RWPE1 (cell line): ENCODE data around the gene LIPT2.

Source experiments
- CTCF ChIA-PET: fragments of 350-600 bp; sonication (Branson Sonifier 250); formaldehyde crosslinking; extraction: SDS; loops from one replicate; lab custom pipeline; 2021; lab: Yijun Ruan, JAX
- POLR2A ChIA-PET: fragments of 400-600 bp; formaldehyde crosslinking; extraction: SDS; loops from one replicate; lab custom pipeline; 2020; ENCODE audit warnings: antibody characterized with exemption; ENCODE audit not compliant: low non-redundant PET; lab: Yijun Ruan, JAX
- DNase-seq: peaks from one replicate; pipeline ENCODE4 v3.0.0; 2012; ENCODE audit warnings: low spot score
- H3K27ac ChIP-seq: fragments of 450-650 bp; 2 replicates; pipeline ENCODE4 v1.5.1; 2017
- TF ChIP-seq, protein P1 (sequence below): fragments of 450-650 bp; conservative IDR thresholded peaks from 2 replicates; pipeline ENCODE4 v1.5.1; 2017; ENCODE audit warnings: low read depth, mild to moderate bottlenecking

Gene LIPT2

DNA sequence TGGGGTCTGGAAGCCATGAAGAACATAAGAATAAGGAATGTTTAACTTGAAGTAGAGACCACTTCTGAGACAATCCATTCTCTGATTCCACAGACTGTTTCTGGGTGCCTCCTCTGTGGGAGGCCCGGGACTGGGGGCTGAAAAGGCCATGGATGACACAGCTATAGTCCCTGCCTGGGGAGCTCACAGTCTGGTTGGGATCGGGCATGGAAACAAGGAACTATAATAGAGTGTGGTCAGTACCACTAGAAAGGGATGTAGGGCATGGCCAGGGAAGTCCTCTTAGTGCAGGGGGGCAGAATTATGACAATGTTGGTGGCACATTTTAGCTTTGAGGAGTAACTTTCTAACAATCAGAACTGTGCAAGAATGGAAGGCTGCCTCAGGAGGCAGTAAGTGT is 17.0 kb downstream of the LIPT2 start:
- DNase-seq: no peak
- CTCF ChIA-PET: no interaction called here
- POLR2A ChIA-PET: no interaction called here
- TF ChIP-seq, protein P1, sequence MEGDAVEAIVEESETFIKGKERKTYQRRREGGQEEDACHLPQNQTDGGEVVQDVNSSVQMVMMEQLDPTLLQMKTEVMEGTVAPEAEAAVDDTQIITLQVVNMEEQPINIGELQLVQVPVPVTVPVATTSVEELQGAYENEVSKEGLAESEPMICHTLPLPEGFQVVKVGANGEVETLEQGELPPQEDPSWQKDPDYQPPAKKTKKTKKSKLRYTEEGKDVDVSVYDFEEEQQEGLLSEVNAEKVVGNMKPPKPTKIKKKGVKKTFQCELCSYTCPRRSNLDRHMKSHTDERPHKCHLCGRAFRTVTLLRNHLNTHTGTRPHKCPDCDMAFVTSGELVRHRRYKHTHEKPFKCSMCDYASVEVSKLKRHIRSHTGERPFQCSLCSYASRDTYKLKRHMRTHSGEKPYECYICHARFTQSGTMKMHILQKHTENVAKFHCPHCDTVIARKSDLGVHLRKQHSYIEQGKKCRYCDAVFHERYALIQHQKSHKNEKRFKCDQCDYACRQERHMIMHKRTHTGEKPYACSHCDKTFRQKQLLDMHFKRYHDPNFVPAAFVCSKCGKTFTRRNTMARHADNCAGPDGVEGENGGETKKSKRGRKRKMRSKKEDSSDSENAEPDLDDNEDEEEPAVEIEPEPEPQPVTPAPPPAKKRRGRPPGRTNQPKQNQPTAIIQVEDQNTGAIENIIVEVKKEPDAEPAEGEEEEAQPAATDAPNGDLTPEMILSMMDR: no peak
- H3K27ac ChIP-seq: no peak overlapping the region

DNA sequence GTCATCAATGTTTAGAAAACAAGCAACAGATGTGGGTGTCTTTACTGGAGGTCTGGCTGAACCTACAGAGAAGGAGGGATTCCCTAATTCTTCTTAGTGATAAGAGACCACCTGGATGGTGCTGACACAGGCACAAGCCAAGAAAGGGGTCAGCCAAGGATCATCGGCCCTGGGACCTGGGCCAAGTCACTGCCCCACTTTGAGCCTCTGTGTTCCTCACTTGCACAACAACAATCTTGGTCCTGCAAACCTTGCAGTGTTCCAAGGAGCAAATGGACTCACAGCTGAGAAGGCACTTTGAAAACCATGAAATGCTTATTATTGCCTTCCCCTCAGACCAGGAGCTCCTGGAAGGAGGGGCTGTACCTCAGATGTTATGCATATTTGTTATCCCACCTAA is 19.2 kb downstream of the LIPT2 start:
- no peak for DNase-seq
- H3K27ac ChIP-seq: no peak overlapping the region
- POLR2A ChIA-PET: no interaction called here
- CTCF ChIA-PET: no interaction called here
- TF ChIP-seq, protein P1: no peak

DNA sequence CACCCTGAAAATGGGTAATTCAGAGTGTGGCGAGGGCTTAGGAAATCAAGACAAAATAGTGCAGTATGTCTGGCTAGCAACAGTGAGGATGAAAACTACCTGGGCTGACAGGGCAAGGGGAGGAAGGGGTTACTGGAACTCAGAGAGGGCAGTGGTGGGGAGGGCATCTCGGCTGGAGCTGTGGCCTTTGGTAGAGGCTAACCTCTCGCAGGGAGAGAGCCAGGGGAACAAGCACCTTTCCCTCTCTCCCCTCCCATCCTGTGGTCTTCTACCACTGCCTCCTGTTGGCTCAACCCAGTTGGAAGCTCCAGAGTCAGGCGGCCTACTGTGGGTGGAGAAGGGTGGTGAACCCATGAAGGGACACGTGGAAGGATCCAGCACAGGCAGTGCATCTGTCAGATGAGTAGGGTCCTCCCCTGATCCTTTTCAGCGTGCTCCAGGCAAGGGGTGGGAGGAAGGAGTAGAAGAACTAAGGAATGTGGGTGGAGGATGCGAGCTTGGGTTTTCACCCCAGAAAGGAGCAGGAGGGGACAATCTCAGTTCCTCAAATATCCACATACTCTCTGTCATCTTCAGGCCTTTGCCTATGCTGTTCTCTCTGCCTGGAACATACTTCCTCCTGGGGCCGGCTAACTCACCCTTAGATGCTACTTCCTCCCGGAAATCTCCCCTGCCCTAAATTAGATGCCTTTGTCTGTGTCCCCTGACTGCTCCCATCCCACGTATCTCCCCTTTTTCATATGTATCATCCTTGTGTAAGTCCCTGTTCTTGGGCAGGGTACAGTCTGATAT is 19.9 kb downstream of the LIPT2 start:
- CTCF ChIA-PET: no interaction called here
- TF ChIP-seq, protein P1: no peak
- POLR2A ChIA-PET: no interaction called here

DNA sequence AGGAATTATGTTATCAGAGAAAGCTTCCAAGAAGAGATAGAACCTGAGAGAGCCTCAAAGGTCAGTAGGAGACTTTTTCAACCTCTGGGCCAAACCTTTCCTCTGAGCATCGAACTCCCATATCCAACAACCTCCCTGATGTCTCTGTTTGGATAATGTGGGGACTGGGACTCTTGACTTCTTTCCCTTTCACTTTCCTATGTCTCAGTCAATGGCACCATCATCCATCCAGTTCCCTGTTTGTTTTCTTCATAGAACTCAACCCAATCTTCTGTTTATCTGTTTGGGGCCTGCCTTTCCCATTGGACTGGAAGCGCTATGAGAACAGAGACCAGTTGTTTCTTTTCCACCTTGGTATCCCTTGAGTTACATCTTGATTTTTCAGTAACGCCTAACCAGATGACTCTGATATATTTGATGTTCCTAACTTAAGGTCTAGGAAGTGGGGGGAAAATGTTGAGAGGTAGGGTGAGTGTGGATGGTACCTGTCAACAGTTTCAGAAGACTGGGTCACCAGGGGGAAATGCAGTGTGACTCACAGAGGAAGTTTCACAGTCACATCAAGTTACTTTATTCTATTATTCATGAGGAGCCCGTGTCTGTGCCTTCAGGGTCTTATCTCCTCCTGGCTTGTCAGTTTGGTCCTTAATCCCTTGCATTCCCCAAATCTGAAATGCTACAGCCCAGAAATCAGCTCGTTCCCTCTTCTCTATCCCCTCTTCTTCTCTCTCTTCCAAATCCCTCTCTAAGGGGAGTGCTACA is 21.7 kb downstream of the LIPT2 start:
- ChIA-PET POLR2A (no interaction called here), CTCF (no interaction called here)
- TF ChIP-seq, protein P1: no peak
- DNase-seq: no peak
- H3K27ac ChIP-seq: no peak overlapping the region

More for the DNA sequence above, 19.9 kb downstream of the LIPT2 start:
- DNase-seq: no peak
- H3K27ac ChIP-seq: no peak overlapping the region

DNA sequence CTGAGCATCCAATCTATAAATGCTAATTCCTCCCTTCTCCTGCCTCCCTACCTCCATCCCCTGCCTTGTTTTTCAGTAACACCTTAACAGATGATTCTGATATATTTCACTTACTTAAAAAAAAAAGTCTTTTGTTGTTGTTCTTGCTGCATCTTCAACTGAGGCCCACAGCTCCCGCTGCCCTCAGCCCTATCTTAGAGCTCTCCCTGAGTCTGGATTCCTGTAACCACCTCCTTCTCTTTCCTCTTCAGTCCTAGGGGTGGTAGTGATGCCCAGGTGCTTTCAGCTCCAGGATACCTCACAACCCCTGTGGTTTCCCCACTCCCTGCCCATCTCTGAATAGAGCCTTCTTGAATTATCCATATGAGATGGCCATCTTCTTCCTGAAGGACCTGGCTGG is 22.5 kb downstream of the LIPT2 start:
- CTCF ChIA-PET: interaction anchor here (0.5 to 0.6 kb wide), 2 partner anchors 22 to 28 kb away, joined by 3 to 4 read pairs; partner anchors contain the start of gene LIPT2
- no peak overlapping the region for H3K27ac ChIP-seq
- no peak for DNase-seq
- POLR2A ChIA-PET: no interaction called here
- TF ChIP-seq, protein P1: no peak

DNA sequence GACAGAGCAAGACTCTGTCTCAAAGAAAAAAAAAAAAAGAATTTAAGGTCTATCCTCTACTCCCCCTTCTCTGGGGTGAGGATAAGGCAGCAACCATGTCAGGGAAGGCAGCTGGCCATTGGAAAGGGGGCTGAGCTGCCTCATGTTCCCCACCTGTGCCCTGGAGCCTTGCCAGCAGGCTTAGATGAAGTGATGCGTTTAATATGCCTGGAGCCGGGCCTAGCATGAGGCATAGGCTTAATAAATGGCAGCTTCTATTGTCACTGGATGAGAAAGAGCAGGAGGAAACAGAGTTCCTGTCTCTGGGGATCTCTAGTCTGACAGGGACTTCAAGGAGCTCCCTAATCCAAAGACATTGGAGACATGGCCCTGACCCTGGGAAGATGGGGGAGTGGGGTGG is 23.0 kb downstream of the LIPT2 start:
- TF ChIP-seq, protein P1: no peak
- POLR2A ChIA-PET: interaction anchor here (0.7 kb wide), 1 partner anchor 255 kb away, joined by 4 read pairs; no protein-coding TSS in a partner anchor
- no peak overlapping the region for H3K27ac ChIP-seq
- no peak for DNase-seq
- CTCF ChIA-PET: interaction anchor here (0.5 to 0.6 kb wide), 3 partner anchors 23 to 116 kb away, joined by 3 to 4 read pairs (median 4); partner anchors contain the start of gene LIPT2
